Measurements from ENCODE around the gene SLC4A1AP. TPM values are rescaled to one million over a fixed set of nuclear protein-coding genes. Genes with fewer than 3 reads are reported as not detected.

Gene SLC4A1AP
- total and polyA plus RNA-seq, 8 donors, result 5.1 to 12.6 (median 8.2) TPM

DNA sequence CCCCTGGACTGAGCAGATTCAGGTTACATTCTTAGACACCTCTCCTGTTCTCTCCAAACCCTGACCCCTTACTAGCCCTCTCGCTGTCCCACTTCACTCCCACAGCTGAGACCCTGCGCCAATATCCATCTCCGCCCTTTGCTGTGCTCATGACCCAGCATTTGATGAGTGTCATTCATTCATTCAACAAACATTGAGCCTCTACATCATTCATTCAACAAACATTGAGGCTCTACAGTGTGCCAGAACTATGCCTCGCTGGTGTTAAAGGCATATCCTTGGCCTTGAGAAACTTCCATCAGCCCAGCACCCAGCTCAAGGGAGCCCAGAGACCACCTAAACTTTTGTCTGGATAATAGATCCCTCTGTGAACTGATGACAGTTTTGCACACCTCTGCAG lies 65.9 kb downstream of the SLC4A1AP start:
- FAIRE-seq (no peak), DNase-seq (no peak), ATAC-seq (no peak)
- intact Hi-C loops (cut with DNase I), result no loop called here
- no peak for TF ChIP-seq CTCF (IDR thresholded peaks at IDR 0.05)
- H3K27me3 ChIP-seq, result no peaks in the 10 kb centered on the region
- no peaks in the 10 kb centered on the region for H3K9me3 ChIP-seq
- peaks cover 0 to 14% (median 4%) of the 10 kb centered on the region in 3 donors for H3K4me1 ChIP-seq
- H3K4me3 ChIP-seq, result no peak overlapping the region
- H3K36me3 ChIP-seq, result no peaks in the 10 kb centered on the region
- peak overlapping the region in 2 of 4 donors; percentile 25 to 47 for H3K27ac ChIP-seq
- 87 to 89% methylated on average over 4 of the region's 4 CpGs for WGBS, 2 donors

DNA sequence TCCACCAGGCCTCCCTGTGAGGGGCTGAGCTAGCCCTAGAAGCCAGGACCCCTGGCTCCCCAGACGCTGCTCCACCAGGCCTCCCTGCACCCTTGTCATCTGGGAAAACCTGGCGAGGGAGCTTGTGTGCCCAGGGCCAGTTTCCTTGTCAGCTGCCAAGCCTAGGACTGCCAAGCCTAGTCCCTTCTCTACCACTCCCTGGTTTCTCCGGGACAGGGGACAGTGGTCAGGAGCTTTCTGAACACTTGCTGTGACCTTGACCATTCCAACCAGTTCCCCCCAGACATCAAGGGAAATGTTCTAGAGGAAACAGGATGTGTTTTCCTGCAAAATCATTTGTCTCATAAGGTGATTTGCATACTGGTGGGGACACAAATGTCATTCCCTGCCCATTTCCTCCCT lies 66.6 kb downstream of the SLC4A1AP start:
- TF ChIP-seq CTCF (IDR thresholded peaks at IDR 0.05), result no peak
- ATAC-seq (peak; percentile 49 to 85 (median 72)), FAIRE-seq (no peak), DNase-seq (peak in 1 of 6 donors; percentile 49)
- Histone ChIP-seq H3K27me3 (no peaks in the 10 kb centered on the region), H3K36me3 (no peaks in the 10 kb centered on the region), H3K27ac (peak overlapping the region in 2 of 4 donors; percentile 25 to 47), H3K4me3 (no peak overlapping the region), H3K9me3 (no peaks in the 10 kb centered on the region), H3K4me1 (peaks cover 3 to 20% (median 4%) of the 10 kb centered on the region in 3 donors)
- WGBS, 2 donors, result 37 to 49% methylated on average over 3 of the region's 3 CpGs
- intact Hi-C loops (cut with DNase I), result no loop called here

DNA sequence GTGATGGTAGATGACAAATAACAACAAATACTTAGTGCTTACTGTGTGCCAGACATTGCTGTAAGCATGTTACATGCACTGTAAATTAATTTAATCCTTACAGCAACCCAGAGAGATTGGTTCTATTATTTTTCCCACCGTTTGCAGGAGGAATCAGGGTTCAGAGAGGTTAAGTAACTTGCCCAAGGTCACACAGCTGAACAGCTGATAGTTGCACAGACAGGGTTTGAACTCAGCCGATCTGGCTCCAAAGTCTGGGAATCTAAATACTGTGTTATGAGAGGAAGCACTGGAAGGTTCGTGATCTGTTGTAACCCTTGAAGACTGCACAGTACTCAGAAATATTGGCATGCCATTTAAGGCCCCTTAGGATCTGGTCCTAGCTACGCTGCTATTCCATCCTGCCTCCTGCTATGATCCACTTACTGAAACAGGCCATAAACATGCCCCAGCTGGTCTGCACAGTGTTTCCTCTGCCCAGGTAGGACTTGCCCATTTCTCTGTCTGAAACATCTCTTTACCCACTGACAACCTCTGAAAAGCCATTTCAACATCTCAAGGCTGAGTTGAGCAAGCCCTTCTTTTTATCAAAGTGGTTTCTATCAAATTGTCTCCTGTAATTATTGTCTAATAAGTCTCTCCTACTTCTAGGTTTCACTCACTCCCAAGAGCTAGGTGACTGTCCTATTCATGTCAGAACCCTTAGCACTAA lies 67.4 kb downstream of the SLC4A1AP start:
- Histone ChIP-seq H3K36me3 (no peaks in the 10 kb centered on the region), H3K27me3 (no peaks in the 10 kb centered on the region), H3K4me1 (peaks cover 3 to 26% (median 4%) of the 10 kb centered on the region in 3 donors), H3K4me3 (no peak overlapping the region), H3K27ac (peak overlapping the region in 2 of 4 donors; percentile 25 to 47), H3K9me3 (no peaks in the 10 kb centered on the region)
- intact Hi-C loops (cut with DNase I), result no loop called here
- DNase-seq (no peak), FAIRE-seq (no peak), ATAC-seq (no peak)
- no peak for TF ChIP-seq CTCF (IDR thresholded peaks at IDR 0.05)
- WGBS, 2 donors, result 39 to 45% methylated on average over 4 of the region's 4 CpGs

DNA sequence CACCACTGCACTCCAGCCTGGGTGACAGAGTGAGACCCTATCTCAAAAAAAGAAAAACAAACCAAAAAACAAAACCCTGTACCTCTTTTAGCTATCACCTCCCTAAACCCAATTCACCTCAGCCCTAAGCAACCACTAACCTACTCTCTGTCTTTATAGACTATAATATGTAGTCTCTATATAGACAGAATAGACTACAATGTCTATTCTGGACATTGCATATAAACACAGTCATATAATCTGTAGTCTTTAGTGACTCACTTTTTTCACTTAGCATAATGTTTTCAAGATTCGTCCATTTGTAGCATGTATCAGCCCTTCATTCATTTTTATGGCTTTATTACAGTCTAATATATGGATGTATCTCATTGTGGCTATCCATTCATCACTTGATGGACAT lies 70.6 kb downstream of the SLC4A1AP start:
- FAIRE-seq, result no peak
- ATAC-seq, result no peak

More for the DNA sequence above, 70.6 kb downstream of the SLC4A1AP start:
- no peak for DNase-seq
- TF ChIP-seq CTCF (IDR thresholded peaks at IDR 0.05), result no peak
- H3K27me3 ChIP-seq, result no peaks in the 10 kb centered on the region
- H3K4me3 ChIP-seq, result no peak overlapping the region
- intact Hi-C loops (cut with DNase I), result no loop called here
- H3K4me1 ChIP-seq, result peaks cover 4 to 49% (median 9%) of the 10 kb centered on the region in 3 donors
- WGBS, 2 donors, result 93 to 97% methylated on average over 1 of the region's 1 CpG
- no peaks in the 10 kb centered on the region for H3K9me3 ChIP-seq
- no peaks in the 10 kb centered on the region for H3K36me3 ChIP-seq
- H3K27ac ChIP-seq, result no peak overlapping the region
